ENCODE measurements around the gene ERICH2.

ERICH2 gene

GRCh38 chr2:170763232-170763631 lies 6.9 kb upstream of the ERICH2 start:
- no peak for DNase-seq

- no peak for DNase-seq
These were observed 5.3 kb upstream of the ERICH2 start for GRCh38 chr2:170764880-170765261.

- no peak for DNase-seq
These were observed 3.5 kb upstream of the ERICH2 start for GRCh38 chr2:170766693-170767092.

- DNase-seq = peak; percentile 78
These were observed 635 bp downstream of the ERICH2 start for GRCh38 chr2:170770606-170771420.

GRCh38 chr2:170771421-170771937 lies 1.3 kb downstream of the ERICH2 start:
- DNase-seq = no peak

GRCh38 chr2:170772295-170772694 lies 2.1 kb downstream of the ERICH2 start:
- DNase-seq = no peak

GRCh38 chr2:170774074-170774473 lies 3.9 kb downstream of the ERICH2 start:
- no peak for DNase-seq

GRCh38 chr2:170778900-170779299 lies 8.7 kb downstream of the ERICH2 start:
- no peak for DNase-seq

- no peak for DNase-seq
These were observed 9.1 kb downstream of the ERICH2 start for GRCh38 chr2:170779304-170779703.

GRCh38 chr2:170782673-170783072 lies 12.5 kb downstream of the ERICH2 start:
- DNase-seq = no peak

- DNase-seq = no peak
These were observed 13.4 kb downstream of the ERICH2 start for GRCh38 chr2:170783549-170783948.

GRCh38 chr2:170798996-170799395 lies 28.8 kb downstream of the ERICH2 start:
- no peak for DNase-seq

- DNase-seq = no peak
These were observed 36.4 kb downstream of the ERICH2 start for GRCh38 chr2:170806548-170806947.

- peak; percentile 68 for DNase-seq
These were observed 42.8 kb downstream of the ERICH2 start for GRCh38 chr2:170812710-170813600.

- DNase-seq = no peak
These were observed 43.7 kb downstream of the ERICH2 start for GRCh38 chr2:170813611-170814532.

- DNase-seq = no peak
These were observed 44.5 kb downstream of the ERICH2 start for GRCh38 chr2:170814533-170815230.

GRCh38 chr2:170815311-170815710 lies 45.1 kb downstream of the ERICH2 start:
- no peak for DNase-seq

- DNase-seq = peak; percentile 69
These were observed 45.7 kb downstream of the ERICH2 start for GRCh38 chr2:170815746-170816503.

- peak; percentile 54 for DNase-seq
These were observed 46.4 kb downstream of the ERICH2 start, which contains the start of gene GAD1 for GRCh38 chr2:170816504-170817092. TSS of gene GAD1 (plus strand) at chr2:170816887. CDS start at chr2:170818592, 1,705 bp downstream.

Data from CD4-positive, alpha-beta T cell treated with Interleukin-17A for 1 hour (primary cell).